Activated T-cell treated with anti-CD3 and anti-CD28 coated beads for 48 hours (primary cell): Measurements from ENCODE around the gene PAQR5.
"Not testable (repeated sequence)": the region's sequence is repeated elsewhere in the genome, so short reads cannot be mapped to it uniquely, and the experiment has no call there.

Source experiments
- DNase-seq: peaks from one replicate; pipeline ENCODE4 v3.0.0-alpha.2; 2020; ENCODE audit warnings: low read depth

PAQR5 gene

GRCh38 chr15:69357773-69358771, 59.4 kb downstream of the PAQR5 start:
- DNase-seq = no peak

DNA sequence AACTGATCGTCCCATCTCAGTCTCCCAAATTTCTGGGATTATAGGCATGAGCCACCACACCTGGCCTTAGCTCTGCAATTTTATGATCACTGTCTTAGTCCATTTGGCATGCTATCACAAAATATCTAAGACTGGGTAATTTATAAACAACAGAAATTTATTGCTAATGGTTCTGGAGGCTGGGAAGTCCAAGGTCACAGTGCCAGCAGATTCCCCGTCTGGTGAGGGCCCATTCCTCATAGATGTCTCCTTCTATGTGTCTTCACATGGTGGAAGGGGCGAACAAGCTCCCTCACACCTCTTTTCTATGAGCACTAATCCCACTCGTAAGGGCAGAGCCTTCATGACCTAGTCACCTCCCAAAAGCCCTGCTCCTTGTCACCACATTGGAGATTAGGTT, 60.1 kb downstream of the PAQR5 start:
- no peak for DNase-seq

DNA sequence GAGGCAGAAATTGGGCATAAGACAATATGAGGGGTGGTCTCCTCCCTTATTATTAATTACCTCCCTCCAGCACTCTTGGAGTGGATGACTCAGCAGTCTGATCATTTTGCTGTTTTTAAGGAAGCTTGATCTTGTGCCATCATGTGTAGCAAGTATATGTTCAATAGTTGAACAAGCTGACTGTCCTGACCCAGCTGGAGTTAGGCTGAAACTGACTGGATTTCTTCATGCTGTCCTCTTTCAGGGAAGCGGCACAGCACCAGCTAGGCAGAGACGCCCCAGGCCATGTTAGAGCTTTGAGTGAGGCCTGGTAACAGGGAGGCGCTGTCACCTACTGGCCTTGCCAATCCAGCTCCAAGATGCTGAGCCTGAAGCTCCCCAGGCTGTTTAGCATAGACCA, 61.0 kb downstream of the PAQR5 start:
- no peak for DNase-seq

GRCh38 chr15:69360642-69361041, 61.9 kb downstream of the PAQR5 start:
- no peak for DNase-seq

- DNase-seq = no peak
Measured at GRCh38 chr15:69367236-69367635, 68.5 kb downstream of the PAQR5 start.

DNA sequence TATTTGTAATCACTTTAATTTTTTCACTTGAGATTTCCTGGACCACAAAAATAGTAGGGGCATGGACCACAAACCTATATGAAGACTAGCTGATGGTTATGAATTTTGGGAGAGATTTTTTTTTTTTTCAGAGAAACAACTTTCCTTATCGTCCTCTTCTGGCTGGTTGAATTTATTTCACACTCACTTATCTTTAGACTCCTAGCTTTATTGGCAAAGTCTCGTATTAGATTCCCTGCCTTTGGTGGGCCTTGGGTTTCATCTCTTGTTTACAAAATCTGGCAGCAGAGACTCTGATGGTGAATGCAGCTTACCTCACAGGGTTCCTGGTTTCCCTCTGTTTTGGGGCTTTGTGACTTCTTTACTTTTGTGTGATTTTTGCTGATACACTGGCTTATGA, 70.9 kb downstream of the PAQR5 start:
- DNase-seq = no peak

DNA sequence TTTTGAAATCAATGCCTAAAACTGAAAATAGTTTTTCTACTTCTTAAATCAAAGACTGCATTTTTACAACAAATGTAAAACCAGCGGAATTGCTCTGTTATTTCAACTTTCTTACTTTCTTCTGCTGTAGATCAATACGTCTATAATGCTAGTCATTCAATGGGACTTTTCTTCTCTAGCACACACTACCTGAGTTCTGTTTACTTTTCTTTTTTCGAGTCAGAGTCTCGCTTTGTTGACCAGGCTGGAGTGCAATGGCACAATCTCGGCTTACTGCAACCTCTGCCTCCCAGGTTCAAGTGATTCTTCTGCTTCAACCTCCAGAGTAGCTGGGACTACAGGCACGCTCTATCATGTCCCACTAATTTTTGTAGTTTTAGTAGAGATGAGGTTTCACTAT, 74.7 kb downstream of the PAQR5 start:
- DNase-seq = no peak

DNA sequence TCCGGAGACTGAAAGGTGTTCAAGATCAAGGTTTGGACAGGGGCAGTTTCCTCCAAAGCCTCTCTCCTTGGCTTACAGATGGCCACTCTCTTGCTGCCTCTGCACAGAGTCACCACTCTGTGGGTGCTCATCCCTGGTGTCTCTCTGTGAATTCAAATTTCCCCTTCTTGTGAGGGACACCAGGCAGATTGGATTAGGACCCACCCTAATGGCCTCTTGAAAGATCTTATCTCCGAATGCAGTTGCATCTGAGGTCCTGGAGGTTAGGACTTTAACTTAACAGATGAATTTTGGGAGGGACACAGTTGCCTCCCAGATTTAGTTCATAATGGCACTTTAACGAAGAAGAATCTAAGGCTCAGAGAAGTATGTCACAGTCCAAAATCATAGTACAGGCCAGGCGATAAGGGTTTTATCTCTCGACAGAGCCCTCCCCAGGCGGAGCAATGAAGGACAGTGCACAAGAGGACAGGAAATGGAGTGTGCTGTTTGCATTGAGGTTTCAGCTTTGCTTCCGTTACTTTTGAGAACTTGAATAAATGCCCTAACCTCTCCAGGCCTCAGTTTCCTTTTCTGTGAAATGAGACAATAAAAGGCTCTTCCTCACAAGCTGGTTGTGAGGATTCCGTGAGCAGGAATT, 76.6 kb downstream of the PAQR5 start:
- DNase-seq = no peak

DNA sequence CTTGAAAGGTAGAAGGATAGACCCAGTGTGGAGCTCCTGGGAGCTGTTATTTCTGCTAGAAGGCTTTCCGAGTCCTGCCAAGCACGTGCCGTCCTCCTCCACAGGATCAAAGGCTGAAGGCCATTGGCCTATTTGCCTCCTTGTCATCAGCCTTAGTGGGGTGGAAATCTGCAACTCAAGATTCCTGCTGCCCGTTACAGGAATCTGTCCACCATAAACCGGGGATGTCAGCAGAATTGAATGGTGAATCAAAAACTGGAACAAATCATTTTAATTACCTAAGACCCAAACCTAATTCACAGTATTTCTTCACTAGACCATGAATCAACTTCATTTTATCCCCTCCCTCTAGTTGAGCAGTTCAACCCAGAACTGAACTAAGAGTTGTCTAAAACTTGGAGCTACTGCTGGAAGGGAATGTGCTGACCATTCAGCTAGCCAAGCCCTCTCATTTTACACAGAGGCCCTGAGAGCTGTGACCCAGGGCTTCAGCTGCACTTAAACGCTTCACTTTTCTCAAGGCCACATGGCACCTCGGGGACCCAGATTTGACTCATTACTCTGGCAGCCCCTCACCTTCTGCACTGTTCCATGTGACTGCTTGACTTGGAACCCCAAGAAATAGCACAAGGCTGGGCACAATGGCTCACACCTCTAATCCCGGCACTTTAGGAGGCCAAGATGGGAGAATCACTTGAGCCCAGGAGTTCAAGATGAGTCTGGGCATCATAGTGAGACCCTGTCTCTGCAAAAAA, 78.7 kb downstream of the PAQR5 start:
- DNase-seq = no peak

DNA sequence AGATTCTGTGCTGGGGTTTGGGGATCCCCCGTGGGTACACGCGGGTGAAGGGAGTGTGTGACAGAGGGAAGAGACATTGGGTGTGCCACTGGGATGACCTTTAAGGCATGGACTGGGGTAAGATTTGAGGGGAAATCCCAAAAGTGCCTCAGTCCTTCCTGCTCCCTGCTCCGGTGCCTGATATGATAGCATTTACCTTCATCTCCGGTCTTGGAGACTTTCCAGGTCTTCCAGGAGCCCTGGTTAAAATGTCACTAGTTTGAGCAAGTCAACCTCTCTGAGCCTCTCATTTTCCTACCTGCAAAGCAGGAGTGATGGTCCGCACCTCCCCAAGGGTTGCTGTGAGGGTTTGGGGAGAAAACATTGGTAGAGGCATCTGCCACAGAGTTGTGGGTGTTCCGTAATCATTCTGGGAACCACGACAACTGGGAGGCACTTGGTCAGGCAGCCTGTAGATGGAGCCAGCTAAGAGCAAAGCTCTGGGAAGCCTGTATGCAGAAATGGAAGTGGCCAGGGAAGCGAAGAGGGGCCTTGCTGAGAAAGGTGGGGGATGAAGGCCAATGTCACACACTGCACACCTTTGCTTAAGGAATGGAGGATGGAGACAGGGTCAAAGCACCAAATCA, 81.5 kb downstream of the PAQR5 start:
- no peak for DNase-seq

DNA sequence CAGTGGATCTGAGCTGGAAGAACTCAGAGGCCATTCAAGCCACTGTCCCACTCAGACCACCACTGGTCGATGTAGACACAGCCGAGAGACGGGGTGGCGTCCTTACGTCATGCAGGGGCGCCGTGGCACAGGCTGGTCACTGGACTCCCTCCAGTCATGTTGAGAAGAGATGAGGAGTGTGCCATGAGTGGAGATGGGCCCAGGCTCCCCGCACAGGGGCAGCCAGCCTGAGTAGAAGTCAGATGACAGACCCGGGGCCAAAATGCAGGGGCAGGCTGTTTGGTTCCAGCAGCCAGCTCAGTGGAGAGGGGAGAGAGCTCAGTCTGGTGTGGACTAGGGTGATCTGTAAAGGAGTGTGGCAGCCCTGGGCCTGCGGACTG, 82.0 kb downstream of the PAQR5 start:
- DNase-seq = no peak

DNA sequence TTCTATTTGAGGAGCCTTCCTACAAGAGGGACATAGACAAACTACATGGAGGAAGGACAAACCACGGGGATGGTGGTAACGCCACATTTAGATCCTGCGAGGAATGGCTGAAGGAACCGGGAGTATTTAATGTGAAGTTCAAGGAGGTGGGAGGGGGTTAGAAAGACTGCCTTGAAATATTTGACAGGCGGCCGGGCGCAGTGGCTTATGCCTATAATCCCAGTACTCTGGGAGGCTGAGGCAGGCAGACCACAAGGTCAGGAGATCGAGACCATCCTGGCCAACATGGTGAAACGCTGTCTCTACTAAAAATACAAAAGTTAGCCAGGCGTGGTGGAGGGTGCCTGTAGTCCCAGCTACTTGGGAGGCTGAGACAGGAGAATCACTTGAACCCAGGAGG, 83.5 kb downstream of the PAQR5 start:
- DNase-seq = not testable (repeated sequence)

DNA sequence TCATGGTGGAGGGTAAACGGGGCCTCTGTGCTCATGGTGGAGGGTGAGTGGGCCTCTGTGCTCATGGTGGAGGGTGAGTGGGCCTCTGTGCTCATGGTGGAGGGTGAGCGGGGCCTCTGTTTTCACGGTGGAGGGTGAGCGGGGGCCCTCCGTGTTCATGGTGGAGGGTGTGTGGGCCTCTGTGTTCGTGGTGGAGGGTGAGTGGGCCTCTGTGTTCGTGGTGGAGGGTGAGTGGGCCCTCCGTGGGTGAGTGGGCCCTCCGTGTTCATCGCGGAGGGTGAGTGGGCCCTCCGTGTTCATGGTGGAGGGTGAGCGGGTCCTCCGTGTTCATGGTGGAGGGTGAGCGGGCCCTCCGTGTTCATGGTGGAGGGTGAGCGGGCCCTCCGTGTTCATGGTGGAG, 85.4 kb downstream of the PAQR5 start:
- not testable (repeated sequence) for DNase-seq

DNA sequence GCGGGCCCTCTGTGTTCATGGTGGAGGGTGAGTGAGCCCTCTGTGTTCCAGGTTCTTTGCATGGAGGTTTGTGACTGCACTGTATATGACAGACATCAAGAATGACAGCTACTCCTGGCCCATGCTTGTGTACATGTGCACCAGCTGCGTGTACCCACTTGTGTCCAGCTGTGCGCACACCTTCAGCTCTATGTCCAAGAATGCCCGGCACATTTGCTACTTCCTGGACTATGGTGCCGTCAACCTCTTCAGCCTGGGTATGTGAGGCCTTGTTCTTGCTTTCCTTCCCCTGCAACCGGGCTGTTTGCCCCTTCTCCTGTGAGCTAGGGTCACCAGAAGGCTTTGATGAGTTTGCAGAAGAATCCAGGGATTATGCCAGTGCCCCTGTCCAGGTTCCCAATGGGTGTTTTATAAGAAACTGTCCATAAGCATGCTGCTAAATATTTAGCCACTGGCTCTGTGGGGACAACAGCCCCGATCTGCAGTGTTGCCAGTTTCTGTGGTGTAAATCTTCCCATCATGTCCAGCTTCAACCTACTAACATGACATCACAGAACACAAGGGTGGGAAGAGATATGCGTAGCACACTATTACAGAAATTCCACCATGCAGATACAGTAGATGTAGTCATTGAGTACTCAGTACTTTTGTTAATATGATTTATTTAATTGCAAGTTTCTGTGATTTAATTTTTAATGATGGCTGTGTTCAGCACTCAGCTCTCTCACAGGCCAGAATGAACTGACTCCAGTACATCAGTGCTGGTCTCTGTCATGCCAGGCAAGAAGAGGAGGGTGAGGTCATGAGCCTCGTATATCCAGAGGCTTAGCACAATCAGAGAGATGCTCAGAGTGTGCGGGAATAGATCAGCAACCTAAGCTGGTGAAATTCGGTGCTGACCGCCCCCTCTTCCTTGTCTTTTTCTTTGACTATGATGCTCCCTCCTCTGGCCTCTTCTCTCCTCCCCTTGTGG, 86.2 kb downstream of the PAQR5 start:
- DNase-seq = no peak

- DNase-seq = no peak
Measured at GRCh38 chr15:69385831-69386230, 87.1 kb downstream of the PAQR5 start.

DNA sequence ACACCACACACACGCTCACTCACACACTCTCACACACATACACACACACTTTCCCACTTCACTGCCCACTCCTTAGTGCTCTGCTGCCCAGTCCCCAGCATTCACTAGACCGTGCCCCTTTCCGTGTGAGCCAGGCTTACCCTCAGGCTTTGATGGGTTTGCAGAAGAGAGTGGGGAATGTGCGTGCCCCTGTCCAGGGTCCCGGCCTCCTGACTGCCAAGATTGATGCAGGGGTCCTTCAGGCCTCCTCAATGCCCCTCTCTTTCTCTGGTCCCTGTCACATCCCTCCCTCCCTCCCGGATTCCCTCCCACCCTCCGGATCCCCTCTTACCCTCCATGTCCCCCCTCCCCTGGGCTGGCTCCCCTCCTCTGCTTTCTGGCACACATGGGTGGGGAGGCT, 87.6 kb downstream of the PAQR5 start:
- DNase-seq = no peak

- no peak for DNase-seq
Measured at GRCh38 chr15:69388260-69388705, 89.6 kb downstream of the PAQR5 start.

DNA sequence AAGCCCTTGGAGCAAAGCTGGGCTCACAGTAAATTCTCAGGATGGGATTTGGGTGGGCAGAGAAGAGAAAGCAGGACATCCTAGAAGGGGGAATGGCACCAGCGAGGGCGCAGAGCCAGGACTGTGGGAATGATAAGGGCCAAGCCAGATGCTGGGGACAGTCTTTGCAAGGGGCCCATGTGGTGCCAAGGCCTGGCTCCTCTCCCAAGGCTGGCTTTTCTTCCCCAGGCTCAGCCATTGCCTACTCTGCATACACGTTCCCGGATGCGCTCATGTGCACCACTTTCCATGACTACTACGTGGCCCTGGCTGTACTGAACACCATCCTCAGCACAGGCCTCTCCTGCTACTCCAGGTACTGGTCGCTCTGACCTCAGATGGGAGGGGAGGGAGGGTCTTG, 90.7 kb downstream of the PAQR5 start:
- no peak for DNase-seq

GRCh38 chr15:69390575-69390974, 91.9 kb downstream of the PAQR5 start:
- DNase-seq = no peak

DNA sequence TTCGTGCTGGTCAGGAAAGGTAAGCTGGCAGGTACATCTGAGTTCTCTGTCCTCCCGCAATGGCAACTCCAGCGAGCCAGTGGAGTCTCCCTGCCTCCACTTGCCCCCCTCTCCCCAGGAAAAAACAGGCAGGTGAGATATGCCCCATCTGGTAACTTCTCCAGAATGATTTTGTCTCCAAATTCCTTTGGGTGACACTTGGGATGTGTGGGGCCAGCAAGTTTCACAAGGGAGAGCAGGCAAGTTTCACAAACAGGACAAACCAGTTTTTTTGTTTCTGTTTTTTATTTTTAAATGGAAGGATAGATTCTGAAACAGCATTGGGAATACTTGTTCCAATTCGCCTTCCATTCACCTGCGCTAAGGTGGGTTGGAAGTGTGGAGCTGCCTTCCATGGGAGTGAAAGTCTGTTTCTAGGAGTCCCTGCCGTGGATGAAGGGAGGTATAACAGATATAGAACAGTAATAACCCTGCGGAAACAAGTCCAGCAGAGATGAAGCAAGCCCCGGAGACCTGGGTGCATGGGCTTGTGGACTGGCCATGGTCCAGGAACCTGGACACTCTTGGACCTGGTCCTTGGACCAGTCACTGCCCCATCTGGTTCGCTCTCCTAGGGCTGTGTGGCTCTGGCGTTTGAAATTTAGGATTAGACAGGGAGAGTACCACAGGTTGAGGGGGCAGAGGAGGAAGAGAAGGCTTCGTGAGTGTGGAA, 92.5 kb downstream of the PAQR5 start:
- no peak for DNase-seq
